Measurements from ENCODE around the gene MYL2.

GRCh38 chr12:110896559-110896958 is 23.8 kb downstream of the MYL2 start:
- no peak for TF ChIP-seq POLR2AphosphoS5 (IDR thresholded peaks at IDR 0.05; ENCODE audit: low read depth, low read length)
- TF ChIP-seq, protein P1, sequence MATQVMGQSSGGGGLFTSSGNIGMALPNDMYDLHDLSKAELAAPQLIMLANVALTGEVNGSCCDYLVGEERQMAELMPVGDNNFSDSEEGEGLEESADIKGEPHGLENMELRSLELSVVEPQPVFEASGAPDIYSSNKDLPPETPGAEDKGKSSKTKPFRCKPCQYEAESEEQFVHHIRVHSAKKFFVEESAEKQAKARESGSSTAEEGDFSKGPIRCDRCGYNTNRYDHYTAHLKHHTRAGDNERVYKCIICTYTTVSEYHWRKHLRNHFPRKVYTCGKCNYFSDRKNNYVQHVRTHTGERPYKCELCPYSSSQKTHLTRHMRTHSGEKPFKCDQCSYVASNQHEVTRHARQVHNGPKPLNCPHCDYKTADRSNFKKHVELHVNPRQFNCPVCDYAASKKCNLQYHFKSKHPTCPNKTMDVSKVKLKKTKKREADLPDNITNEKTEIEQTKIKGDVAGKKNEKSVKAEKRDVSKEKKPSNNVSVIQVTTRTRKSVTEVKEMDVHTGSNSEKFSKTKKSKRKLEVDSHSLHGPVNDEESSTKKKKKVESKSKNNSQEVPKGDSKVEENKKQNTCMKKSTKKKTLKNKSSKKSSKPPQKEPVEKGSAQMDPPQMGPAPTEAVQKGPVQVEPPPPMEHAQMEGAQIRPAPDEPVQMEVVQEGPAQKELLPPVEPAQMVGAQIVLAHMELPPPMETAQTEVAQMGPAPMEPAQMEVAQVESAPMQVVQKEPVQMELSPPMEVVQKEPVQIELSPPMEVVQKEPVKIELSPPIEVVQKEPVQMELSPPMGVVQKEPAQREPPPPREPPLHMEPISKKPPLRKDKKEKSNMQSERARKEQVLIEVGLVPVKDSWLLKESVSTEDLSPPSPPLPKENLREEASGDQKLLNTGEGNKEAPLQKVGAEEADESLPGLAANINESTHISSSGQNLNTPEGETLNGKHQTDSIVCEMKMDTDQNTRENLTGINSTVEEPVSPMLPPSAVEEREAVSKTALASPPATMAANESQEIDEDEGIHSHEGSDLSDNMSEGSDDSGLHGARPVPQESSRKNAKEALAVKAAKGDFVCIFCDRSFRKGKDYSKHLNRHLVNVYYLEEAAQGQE (IDR thresholded peaks at IDR 0.05; ENCODE audit: insufficient read depth in 1 of 2, low read depth in 2 of 2, low read length in 2 of 2), result no peak
- TF ChIP-seq SIN3A (IDR thresholded peaks at IDR 0.05; ENCODE audit: borderline replicate concordance, insufficient read depth, low read length), result no peak
- no peak for TF ChIP-seq TAF1 (IDR thresholded peaks at IDR 0.05; ENCODE audit: borderline replicate concordance, insufficient read depth, low read length)

Measured in PFSK-1 (cell line).